HG02981 (cell line): ENCODE results near the gene AGAP1.

Source experiments
- ATAC-seq: cut with Tn5 transposase; IDR thresholded peaks from one replicate; pipeline ENCODE4 v1.9.1; 2021; ENCODE audit warnings: mild to moderate bottlenecking, moderate library complexity; ENCODE audit not compliant: unreplicated experiment

The AGAP1 gene

GRCh38 chr2:235676536-235676799, 182.6 kb downstream of the AGAP1 start:
- ATAC-seq: no peak

- no peak for ATAC-seq
Observed at GRCh38 chr2:235677276-235677788, 183.5 kb downstream of the AGAP1 start.

DNA sequence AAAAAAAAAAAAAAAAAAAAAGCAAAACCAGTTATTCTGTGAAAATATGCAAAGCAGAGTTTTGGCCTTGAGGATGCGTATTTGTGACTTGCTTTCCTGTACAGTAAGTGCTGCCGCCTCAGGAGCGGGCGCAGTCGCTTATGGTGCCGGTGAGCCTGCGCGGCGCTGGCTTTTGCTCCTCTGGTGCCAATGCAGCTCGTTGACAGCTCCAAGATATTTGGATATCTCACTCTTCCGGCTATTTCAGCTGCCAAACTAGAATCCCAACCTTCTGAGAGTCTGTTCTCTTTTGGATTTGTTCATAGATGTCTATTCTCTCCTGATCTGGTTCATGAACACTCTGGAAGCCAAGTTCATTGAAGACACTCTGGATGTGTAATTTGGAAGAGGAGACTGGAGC, 184.1 kb downstream of the AGAP1 start:
- ATAC-seq: no peak

DNA sequence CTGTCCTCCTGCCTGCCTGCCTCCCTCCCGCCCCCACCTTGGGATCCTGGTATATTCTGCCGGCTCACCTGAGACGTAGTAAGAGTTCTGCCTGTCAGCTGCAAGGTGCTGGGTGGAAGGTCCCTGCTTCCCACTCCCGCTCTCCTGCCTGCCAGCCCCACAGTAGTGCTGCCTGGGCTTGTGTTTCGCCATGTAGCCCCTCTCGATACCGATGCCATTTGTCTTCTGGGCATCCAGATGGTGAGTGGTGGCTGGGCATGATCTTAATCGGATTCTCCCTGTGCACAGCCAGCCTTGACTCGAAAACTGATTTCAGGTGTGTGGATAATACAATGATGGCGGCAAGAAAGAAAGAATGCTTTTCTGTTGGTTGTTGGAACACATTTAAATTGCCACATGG, 184.9 kb downstream of the AGAP1 start:
- no peak for ATAC-seq

DNA sequence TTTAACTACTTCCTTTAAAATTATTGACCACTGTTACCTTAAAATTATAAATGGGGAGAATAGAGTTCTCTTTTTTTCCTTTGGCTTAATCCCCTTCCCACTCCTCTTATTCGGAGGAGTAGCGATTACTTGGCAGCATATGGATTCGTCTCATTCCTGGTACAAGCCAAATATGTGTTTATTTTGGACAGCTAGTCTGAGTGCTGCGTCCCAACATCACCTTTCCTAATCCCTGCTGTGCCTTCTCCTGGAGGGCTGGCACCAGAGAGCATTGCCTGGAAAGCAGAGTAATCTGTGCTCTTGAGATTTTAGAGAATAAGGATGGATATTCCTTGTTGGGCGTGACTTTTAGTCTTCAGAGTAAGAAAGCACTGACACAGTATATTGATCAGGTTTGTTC, 185.6 kb downstream of the AGAP1 start:
- ATAC-seq: no peak

DNA sequence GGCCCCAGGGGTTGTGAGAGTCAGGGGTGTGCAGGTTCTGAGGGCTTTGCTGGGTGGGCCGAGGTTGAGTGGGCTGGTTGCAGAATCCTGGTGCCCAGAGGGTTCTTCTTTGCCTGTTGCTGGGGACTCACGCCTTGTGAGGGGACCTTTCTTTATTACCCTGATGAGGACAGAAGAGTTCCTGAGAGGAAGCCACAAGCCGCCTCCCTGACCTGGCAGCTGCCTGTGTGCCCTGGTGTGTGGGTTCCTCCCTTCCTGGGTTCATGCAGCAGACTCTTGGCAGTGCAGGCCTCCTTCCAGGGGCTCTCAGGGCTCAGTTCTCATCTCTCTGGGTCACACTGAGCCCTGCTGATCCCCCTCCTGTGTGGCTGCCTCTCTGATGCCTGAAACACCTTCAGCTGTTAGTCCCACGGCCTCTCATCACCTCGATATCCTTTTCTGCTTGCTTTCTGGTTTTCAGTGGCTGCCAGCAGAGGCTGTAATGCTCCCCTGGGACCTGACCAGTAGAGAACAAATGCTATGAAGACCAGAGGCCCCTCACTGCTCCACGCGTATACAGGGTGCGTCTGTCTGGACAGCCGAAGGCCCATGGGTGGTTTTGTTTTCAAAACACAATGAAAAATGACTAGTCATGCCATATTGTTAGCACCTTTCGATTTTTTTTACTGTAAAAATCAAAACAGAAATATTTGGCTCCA, 191.3 kb downstream of the AGAP1 start:
- no peak for ATAC-seq

- ATAC-seq: no peak
Observed at GRCh38 chr2:235688511-235689426, 194.9 kb downstream of the AGAP1 start.

DNA sequence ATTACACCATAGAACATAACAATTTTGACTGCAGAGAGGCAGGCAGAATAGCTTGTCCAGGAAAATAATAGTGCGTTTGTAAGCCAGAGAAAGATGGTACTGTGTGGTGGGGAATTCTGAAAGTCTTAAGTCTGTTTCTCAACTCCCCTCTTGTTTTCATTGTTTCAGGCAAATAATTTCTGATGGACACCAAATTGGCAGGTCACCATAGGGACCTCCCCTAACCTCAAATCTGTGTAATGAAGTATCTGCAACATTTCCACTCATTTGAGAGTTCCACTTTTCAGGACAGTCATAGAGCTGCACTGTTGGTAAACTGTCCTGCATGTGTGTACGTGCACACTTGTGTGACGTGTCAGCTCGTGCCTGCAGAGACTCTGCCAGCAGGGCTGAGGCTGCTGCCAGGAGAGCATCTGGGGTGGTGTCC, 195.6 kb downstream of the AGAP1 start:
- no peak for ATAC-seq

GRCh38 chr2:235690082-235690808, 196.4 kb downstream of the AGAP1 start:
- ATAC-seq: no peak

DNA sequence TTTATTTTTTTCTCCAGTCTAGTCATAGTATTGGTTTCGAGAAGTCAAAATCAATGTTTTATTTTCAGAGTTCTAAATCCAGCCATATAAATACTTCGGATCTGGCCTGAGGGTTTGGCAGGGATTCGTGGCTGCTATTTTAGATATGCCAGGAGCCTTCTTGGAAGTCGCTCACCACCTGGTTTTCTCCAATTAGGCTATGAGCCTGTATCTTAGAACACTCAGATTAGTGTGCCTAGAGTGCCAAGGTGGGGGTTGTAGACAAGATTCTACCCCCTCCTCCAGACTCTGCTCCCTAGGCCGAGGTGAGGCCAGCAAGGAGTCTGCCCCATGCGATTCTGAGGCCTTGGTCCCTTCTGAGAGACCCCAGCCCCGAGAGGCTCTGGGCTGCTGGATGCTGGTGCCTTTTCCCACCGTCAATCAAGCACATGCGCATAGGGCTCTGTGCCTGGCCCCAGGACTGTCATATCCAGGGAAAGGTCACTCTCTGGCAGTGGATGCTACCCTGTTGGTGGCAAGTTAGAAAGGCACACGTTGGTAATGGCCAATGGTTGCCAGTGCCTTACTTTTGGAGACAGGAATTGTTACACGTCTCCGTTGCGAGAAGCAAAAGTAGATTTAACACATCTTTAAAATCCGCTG, 197.1 kb downstream of the AGAP1 start:
- ATAC-seq: no peak

DNA sequence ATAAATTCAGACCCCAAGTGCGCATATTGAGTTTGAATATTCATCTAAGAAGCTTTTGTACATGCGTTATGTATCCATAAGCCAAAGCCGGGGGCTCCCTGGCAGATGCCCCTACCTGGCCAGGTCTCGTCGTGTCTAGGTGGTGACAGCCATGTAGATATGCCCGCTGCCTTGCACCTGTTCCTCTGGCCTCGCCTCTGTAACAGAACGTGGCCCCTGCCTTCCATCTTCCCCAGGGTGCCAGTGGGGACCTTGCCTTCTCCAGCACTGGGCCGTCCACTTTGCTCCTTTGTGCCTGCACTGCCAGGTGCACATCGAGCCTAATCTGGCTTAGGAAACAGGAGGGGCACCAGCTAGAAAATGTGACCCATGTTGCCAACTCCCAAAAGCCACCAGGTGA, 198.2 kb downstream of the AGAP1 start:
- no peak for ATAC-seq

- no peak for ATAC-seq
Observed at GRCh38 chr2:235692671-235693171, 198.9 kb downstream of the AGAP1 start.

- ATAC-seq: no peak
Observed at GRCh38 chr2:235693279-235693678, 199.4 kb downstream of the AGAP1 start.

DNA sequence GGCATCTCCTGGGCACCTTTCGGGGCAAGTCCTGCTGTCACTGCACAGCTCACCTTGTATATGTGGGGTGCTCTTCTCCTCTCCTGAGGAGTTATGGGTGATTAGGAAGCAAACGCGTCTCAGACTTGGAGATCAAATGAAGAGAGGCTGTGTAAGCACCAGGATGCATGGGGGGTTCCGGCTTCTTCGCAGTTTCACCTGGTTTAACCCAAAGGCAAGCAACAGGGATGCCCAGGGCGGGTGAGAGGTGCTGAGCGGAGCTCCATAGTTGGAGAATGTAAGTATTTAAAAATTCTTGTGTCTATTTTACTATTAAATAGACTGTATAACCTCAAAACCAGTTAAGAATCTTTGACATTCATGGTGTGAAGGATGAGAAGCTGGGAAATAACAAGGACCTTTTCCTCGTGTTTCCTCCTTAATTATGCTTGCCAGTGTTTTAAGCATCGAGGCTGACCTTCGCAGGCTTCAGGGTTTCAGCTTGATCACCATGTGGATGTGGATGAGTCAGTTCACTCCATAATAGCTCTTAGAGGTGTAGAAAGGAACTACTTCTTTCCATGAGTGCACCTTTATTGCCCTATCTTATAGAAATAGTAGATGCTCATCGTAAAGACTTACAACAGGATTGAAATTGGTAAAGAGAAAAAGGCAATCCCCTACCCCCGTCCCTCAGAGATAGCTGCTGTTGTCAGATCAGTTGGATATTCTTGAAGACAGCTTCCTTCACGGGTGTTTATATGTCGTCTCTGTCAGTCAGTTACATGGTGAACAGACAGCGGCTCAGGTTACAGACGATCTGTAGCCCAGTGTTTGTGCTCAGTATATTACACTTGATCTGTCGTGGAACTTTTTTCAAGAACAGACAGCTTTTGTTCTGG, 201.1 kb downstream of the AGAP1 start:
- ATAC-seq: no peak

DNA sequence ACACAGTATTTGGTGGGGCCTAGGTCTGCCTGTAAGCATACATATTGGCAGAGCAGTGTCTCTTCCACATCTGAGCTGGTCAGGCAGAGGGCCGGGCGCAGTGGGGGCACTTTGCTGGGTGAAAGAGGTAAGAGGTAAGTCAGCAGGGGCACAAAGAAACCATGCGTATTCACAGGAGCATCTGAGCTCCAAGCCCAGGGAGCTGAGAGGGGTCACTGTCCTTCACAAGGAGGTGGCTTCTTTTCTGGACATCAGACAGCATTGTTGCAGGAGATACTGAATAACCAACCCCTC, 201.7 kb downstream of the AGAP1 start:
- ATAC-seq: no peak

GRCh38 chr2:235697041-235697440, 203.2 kb downstream of the AGAP1 start:
- no peak for ATAC-seq

- ATAC-seq: no peak
Observed at GRCh38 chr2:235698028-235698427, 204.2 kb downstream of the AGAP1 start.

DNA sequence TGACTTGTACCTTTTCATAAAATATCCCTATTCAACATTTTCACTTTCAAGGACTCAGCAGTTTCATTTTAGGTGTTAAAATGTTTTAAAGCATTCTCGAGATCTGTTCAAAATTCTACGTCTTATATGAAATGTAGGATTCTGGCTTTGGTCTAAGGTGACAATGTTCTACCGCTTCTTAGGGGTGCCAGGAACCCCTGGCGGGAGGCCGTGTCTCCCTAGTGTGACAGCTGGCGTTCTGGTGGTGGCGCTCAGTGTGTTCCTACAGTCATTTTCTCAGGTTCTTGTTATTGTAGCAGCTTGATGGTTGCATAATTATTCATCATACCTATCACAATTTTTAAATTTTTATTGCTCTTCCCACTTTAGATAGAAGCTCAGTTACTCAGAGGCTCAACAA, 204.6 kb downstream of the AGAP1 start:
- ATAC-seq: no peak

DNA sequence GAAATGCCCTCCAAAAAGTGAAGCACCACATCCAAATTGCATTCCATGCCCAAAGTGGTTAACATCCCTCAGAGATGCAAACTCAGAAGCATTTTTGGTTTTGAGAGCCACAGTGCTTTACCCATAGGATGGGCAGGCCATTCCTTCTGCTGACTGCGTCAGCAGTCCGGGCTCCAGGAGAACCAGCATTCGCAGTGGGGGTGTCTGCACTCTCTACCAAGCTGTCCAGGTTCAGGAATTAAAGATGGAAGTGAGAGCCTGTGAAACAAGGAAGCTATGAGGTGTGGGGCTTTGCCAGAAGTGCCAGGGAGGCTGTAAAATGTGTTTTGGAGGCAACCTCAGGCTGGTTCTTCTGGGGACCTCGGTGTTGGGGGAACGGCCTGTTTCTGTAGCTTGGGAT, 205.7 kb downstream of the AGAP1 start:
- no peak for ATAC-seq
